GM18867 (cell line): Measurements from ENCODE around the gene S100A7.
"Not testable (repeated sequence)": the region's sequence is repeated elsewhere in the genome, so short reads cannot be mapped to it uniquely, and the experiment has no call there.

ENCODE experiments used
- ATAC-seq: cut with Tn5 transposase; IDR thresholded peaks from one replicate; pipeline ENCODE4 v1.9.1; 2021; ENCODE audit warnings: mild to moderate bottlenecking, moderate library complexity; ENCODE audit not compliant: unreplicated experiment

S100A7 gene

DNA sequence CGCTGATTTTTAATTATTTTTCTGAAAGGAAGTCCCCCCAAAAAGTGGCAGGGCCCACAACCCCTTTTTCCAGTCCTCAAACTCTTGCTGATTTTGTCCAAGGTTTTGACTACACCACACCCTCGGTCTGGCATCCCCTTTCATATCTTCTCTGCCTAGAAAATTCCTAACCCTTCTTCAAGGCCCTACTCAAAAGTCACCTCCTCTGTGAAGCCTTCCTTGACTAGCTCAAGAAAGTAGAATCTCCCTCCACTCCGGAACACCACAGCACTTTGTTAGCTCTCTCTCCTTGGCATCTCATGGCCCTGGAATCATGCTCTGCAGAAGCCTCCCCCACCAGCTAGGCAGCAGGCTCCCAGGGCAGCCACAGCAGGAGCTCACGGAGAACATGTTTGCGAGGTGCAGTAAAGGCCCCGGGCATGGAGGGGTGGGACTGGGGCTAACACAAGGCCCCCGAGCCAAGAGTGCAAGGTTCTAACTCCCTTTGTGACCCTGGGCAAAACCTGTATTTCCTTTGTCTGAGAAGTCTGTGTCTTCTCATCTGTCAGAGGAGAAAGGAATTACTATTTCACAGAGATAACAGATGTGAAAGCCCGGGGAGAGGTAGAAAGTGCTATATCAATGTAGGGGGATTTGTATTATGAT is 17.7 kb upstream of the S100A7 start:
- ATAC-seq = no peak

DNA sequence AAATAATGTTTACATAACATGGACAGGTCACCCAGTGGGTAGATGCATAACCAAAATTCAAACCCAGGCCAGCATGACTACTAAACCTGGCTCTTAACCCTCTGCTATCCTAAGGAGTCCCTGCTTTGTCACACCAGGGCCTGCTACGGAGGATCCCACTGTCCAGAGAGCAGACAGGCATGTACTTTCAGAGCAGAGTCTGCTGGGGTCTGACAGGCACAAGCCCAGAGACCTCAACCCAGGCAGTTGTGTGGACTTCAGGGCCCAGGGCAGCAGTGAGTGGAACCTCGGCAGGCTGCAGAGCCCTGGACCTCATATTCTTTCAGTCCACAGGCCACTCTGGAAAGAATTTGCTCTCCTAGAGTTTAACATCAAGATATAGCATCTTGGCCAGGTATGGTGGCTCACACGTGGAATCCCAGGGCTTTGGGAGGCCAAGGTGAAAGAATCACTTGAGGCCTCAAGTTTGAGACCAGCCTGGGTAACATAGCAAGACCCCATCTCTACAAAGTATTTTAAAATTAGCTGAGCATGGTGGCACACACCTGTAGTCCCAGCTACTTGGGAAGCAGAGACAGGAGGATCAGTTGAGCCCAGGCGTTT is 16.1 kb upstream of the S100A7 start:
- ATAC-seq = no peak

DNA sequence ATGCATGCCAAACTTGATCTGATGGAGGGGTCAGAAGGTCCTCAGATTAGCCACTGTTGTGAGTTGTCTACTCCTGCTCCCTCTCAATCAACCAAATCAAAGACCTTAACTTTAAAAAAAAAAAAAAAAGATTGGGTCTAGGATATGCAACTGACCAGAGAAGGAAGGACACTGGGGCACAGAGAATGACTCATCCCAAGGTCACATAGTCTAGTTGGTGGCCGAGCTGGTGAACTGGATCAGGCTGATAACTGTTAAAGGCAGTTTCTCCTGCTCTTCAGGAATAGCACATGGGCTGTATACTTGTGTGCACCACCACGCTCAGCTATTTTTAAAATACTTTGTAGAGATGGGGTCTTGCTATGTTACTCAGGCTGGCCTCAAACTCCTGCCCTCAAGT is 14.8 kb upstream of the S100A7 start:
- no peak for ATAC-seq

DNA sequence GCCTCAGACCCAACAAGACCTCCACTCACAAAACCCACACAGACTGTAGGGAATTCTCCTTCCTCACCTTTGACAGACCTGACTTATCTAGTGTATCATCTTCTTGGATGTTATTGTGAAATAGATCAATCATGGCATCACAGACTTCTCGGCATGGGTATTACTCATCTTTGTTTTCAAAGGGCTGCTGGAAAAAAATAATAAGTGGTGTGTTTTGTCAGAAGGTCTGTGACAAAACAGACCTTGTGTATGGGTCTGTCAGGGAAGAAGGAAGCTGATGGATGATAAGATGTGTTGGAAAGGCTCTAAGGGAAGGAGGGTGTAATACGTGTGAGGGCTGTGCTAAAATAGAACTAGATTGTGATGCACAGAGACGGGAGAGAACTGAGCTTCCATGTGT is 13.9 kb upstream of the S100A7 start:
- ATAC-seq = no peak

DNA sequence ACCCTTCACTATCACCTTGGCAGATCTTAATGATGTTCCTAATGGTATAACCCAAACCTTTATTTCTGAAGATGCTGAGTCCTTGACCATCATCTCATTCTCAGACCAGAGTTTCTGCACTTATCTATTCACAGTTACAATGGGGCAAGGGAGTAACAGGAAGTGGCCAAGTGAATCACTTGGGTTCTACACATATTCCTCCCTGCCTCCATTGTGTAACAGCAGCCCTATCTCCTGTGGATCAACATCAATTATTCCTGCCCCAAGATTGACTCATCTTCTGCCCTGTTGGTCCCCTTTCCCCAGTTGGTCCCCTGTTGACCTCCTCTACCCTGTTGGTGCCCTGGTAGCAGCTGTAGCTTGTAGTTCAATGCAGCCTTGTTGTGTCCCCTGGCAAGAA is 10.3 kb upstream of the S100A7 start:
- no peak for ATAC-seq

DNA sequence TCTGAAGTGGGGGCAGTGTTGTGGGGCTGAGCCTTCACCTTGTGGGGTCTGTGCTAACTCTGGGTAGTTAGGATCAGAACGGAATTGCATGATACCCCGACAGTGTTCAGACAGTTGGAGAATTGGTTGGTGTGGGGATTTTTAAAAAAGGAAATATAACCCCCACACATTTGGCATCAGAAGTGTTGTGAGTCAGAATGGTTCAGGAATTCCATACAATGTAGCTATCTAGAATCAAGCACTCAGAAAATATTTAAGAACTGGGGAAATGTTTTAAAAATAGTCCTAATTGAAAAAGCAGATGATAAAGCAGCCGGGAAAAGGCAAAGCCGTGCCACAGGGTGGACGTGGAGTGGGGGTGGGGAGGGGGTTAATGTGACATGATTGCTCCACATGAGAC is 6.5 kb upstream of the S100A7 start:
- ATAC-seq = no peak

DNA sequence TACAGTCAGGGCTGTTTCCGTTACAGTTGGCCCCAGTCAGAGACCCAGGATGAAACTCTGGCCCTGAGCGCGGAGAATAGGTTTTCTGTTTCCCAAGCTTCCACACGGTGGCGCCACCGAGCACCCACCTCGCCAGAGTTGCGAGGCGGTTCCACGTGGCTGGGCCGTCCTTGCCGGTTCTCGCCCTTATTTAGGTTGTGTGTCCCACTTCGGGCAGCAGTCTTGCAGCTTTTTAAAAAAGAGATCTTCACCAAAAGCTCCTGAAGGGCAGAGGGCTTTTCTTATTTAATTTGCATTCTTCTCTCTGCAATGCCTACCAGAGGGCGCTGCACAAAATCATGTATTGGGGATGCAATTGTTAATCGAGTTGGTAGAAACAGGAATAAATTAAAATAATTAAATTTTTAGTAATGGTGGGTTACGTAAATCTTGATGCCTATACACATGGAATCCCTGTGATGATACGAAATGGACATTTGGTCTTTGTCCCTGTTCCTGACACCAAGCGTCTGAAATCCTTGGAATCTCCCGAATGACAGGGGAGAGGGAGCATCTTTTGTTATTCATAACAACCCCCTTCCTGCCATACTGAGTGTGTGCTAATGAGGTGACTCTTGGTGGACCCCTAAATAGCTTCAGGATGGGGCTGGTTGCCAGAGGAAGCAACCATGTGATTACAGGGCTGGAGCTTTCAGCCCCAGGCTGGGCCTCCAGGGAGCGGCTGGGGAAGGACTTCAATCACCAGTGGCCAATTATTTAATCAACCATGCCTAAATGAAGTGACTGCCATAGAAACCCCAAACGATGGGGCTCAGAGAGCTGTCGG is 5.6 kb upstream of the S100A7 start:
- ATAC-seq = no peak

DNA sequence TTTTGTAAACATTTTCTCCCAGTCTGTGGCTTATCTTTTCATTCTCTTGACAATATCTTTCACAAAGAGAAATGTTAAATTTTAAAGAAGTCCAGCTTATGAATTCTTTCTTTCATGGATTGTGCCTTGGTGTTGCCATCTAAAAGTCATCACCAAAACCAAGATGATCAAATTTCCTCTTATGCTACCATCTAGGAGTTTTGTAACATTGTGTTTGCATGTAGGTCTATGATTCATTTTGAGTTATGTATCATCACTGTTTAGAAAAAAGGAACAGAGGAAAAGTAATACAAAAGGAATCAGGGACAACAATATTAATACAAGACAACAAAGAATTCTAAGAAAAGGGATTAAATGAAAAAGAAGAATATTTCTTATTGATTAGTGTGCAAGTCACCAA is 2.3 kb upstream of the S100A7 start:
- ATAC-seq = not testable (repeated sequence)

DNA sequence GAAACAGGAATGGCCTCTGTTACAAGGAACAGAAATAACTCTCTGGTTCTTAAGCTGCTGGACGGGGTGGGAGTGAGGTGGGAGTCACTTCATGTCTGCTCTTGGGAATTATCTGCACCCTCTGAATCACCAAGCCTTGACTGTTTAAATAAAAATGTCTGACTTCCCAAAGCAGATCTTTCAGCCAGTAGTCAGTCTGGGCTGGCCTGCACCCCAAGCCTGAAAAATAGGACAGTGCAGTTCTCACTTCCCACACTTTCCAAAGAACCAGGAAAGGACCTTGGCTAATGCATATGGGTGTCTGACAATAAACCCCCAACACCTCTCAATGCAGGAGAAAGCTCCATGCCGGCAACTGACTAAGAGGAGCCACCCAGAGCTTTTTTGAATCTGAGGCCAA is 796 bp downstream of the S100A7 start:
- ATAC-seq = no peak

DNA sequence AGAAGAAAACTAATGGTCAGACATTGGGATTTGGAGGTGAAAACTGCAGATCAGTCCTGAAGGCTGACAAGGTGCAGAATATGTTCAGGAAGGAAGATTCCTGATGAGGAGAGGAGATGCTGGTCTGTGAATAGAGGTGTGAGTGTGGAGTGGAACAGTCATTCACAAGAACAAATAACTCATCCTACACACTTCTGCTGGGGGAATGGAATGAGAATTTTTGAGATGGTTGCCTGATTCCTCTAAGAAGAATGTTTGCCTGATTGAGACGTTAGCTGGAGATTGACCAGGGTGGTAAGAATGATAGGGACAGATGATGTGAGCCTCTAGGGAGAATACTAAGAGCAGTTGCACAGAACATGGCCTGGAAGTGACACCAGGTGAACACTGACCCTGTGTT is 4.1 kb downstream of the S100A7 start:
- no peak for ATAC-seq

DNA sequence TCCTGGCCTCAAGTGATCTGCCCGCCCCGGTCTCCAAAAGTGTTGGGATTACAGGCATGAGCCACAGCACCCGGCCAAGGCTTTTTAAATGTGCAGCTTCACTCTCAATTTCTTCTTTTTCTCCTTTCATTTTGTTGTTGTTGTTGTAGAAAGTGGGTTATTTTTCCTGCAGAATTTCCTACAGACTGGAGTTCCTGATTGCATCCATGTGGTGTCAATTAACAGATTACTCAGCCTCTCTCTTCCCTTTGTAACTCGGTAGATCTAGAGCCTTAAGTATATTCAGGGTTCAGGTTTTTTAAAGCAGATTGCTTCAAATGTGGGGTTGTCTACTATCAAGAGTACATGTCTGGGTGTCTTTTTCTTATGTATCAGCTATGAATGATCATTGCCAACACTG is 11.6 kb downstream of the S100A7 start:
- ATAC-seq = not testable (repeated sequence)

DNA sequence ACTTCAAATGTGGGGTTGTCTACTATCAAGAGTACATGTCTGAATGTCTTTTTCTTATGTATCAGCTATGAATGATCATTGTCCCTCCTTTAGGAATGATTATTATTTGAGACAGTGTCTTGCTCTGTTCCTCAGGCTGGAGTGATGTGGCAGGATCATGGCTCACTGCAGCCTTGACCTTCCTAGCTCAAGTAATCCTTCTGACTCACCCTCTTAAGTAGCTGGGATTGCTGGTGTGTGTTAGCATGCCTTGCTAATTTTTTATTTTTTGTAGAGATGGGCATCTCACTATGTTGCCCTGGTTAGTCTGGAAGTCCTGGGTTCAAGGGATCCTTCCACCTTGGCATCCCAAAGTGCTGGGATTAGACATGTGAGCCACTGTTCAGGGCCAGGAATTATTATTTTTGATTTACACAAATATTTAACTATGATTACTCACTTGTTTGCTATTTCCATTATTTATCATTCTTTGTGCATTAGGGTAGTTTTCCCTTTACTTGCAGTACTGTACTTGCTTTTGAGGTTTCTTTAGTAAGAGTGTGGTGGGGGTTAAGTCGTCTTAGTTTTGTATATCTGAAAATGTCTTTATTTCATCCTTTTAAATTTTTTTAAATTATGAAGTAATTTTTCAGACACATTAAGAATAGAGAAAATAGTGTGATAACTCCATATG is 12.8 kb downstream of the S100A7 start:
- ATAC-seq = no peak

DNA sequence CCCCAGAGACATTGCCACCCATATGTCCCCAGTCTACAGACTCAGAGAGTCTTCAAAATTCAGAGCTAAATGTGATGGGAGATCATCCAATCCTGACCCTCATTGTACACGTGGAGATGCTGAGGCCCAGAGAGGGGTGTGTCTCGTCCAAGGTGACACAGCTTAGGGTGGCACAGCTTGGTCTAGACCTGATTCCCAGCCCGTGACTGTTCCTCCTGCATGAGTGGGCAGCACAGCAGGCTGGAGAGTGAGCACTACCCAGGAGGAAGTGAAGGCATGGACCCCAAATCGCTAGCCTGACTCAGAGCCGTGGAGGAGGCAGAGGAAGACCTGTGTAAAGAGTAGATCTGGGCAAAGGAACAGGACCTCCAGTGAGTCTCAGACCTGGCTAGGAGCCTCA is 16.4 kb downstream of the S100A7 start:
- ATAC-seq = no peak

DNA sequence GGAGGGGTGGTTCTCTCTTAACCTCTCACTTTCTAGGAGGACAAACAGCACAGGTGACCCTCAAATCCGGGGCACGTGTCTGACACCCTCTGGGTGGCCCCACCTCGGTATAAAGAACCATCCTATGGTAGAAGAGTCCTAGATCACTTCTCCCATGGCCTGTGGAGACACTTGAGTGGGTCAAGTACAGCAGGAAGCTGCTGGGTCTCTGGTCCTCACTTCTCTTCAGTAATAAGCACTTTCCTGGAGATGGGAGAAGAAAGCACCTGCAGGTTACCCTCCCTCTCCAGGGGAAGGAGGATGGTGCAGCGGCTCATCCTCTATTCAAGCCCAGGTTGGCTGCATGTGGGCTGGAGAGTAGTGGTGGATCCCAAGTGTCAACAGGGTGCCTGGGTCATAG is 17.0 kb downstream of the S100A7 start:
- ATAC-seq = no peak

DNA sequence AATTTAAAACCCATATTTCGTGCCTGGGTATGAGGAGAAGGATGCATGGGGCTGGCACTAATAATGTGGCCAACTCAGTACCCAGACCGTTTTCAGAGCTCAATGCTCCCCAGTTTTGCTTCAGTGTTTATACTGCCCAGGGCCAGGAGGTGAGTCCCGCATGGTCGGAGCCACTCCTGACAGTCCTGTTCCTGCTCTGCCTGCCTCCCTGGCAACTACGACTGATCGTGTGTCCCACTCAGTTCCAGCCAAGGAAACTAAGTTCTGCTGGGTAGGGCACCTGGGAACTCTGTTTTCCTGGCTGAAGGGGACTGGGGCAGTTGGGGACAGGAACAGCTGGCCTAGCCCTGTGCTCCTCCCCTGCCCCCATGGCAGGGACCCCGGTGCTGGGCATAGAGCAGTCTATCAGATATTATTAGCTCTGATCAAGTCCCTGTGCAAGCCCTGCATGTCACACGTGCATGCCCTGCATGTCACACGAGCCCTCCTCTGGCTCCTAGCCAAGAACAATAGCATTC is 19.2 kb downstream of the S100A7 start:
- ATAC-seq = no peak

DNA sequence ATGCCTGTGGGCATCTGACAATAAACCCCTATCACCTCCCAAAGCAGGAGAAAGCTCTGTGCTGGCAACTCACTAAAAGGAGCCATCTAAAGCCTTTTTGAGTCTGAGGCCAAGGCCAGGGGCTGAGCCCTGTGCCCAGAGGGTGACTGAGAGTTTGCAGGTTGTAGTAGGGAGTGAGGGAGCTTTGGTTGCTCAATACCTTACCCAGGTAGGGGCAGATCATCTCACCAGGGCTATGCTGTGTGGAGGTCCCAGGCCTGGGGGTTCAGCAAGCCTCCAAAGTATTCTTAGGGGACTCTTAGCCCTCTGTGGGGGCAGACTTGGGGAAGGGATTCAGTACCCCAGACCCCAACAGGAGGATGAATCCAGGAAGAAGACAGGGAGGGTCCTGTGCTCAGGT is 21.2 kb downstream of the S100A7 start:
- no peak for ATAC-seq

DNA sequence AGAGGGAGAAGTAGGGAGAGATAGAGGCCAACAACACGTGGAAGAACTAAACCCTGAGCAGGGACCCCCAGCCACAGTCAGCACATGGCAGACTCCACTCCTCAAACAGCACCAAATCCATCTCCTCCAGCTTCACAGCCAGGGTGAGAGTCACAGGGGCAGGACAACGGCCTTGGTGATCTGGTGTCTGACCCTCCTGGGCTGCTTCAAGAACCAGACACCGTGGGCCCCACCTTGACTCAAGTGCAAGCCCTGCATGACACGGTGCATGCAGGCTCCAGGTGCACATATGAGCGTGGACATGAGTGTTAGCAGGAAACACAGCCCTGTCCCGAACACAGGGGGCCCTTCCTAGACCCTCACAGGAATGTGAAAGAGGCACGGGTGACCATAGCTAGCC is 21.9 kb downstream of the S100A7 start:
- no peak for ATAC-seq

DNA sequence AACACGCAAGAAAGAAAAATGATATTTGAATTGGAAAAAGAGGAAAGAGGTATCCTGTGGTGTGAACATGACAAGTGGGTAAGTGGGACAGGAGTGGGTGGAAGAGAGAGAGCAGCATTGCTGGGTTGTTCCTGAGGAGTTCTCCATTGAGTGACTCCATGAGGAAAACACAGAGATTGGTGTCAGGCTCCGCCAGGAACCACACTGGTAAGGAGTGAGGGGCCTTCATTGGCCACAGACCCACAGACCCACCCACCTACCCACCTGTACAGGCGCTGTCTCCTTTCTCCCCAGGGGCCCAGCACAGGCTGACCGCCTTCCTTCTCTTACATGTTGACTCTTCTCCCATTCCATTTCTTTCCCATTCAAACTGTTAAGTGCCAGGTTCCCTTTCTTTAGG is 23.2 kb downstream of the S100A7 start:
- ATAC-seq = no peak

DNA sequence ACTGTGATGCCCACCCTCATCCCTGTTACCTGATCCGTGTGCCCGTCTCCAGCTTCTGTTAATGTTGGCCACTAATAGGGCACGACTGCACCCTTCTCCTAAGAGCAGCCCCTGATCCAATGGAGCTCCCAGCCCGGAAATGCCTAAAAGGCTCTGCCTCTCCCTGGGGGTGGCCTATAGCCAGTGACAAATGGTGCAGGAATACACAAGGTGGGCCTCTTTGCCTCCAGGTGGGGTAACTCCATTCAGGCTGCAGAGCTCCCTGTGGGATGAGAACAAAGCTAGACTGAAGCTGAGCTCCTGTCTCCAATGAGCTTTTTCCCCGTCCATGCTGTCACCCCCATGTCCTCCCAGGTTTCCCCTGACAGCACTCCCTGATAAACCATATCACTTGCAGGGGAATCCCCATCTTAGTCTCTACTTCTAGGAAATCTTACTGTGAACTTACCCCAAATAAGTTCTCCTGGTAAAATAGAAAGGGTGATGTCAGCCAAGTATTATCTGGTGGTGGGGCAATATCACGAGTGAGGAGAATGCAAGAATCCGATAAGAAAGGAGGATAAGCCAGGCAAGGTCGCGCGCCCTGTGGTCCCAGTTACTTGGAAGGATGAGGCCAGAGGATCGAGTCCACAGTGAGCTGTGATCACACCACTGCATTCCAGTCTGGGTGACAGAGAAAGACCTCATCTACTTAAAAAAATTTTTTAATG is 25.6 kb downstream of the S100A7 start:
- no peak for ATAC-seq

DNA sequence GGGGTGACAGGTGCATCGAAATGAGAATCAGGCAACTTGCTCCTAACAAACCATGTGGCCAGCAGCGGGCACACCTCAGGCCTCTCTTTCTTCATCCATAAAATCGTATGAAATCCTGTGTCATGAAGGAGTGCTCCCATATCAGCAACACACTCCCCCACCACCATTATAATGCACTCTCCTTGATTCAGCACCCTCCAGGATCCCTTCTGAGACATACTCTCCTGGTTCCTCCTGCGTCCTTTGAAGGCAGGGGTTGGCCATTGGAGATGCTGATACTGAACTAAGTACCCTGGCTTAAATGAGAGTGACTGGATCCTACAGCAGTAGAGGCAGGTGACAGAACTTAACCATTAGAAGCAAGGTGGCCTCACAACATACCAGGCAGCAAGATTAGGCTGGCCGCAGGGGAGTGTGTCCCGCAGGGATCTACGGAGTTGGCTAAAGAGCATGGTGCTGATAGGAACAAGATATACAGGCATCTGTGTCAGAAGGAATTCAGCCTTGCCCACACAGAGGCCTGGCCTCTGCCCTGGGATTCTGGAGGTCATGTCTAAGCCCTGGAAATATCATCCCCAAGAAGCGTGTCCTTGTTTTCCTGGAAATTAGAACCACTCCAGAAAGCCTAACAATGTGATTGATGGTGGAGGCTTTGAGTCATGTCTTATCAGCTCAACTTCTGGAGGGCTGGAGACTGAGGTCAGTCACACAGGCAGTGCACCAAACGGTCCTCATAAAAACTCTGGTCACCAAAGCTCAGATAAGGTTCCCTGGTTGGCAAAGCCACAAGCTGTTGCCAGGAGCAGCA is 27.4 kb downstream of the S100A7 start:
- no peak for ATAC-seq
